HEK293 (cell line): Measurements from ENCODE around the gene AP1S1.

Source experiments
- HOXD13 ChIP-seq: sonication (generic); formaldehyde crosslinking; IDR thresholded peaks from 2 replicates; pipeline ENCODE4 v1.8.0; 2022; ENCODE audit warnings: missing genetic modification reagents, borderline replicate concordance
- MYNN ChIP-seq: fragments of 450-650 bp; formaldehyde crosslinking; IDR thresholded peaks from 2 replicates; pipeline ENCODE4 v1.5.1; 2016; ENCODE audit warnings: missing biosample characterization, missing genetic modification characterization, borderline replicate concordance
- ZNF2 ChIP-seq: fragments of 450-650 bp; formaldehyde crosslinking; IDR thresholded peaks from 2 replicates; pipeline ENCODE4 v1.5.1; 2016; ENCODE audit warnings: missing biosample characterization, missing genetic modification characterization
- ZNF202 ChIP-seq: fragments of 450-650 bp; formaldehyde crosslinking; IDR thresholded peaks from 2 replicates; pipeline ENCODE4 v1.5.1; 2016; ENCODE audit warnings: missing biosample characterization, missing genetic modification characterization, borderline replicate concordance
- ZNF214 ChIP-seq: fragments of 450-650 bp; formaldehyde crosslinking; IDR thresholded peaks from 2 replicates; pipeline ENCODE4 v1.5.1; 2017; ENCODE audit warnings: missing biosample characterization, mild to moderate bottlenecking, missing genetic modification characterization, borderline replicate concordance
- ZNF23 ChIP-seq: fragments of 450-650 bp; formaldehyde crosslinking; IDR thresholded peaks from 2 replicates; pipeline ENCODE4 v1.5.1; 2016; ENCODE audit warnings: missing biosample characterization, missing genetic modification characterization, borderline replicate concordance
- ZNF24 ChIP-seq: fragments of 450-650 bp; formaldehyde crosslinking; IDR thresholded peaks from 2 replicates; pipeline ENCODE4 v1.5.1; 2016; ENCODE audit warnings: missing biosample characterization, missing genetic modification characterization
- ZNF324 ChIP-seq: fragments of 450-650 bp; formaldehyde crosslinking; IDR thresholded peaks from 2 replicates; pipeline ENCODE4 v1.5.1; 2016; ENCODE audit warnings: missing biosample characterization, missing genetic modification characterization
- ZNF350 ChIP-seq: fragments of 450-650 bp; formaldehyde crosslinking; IDR thresholded peaks from 2 replicates; pipeline ENCODE4 v1.5.0; 2017; ENCODE audit warnings: missing biosample characterization, mild to moderate bottlenecking, missing genetic modification characterization
- ZNF391 ChIP-seq: fragments of 450-650 bp; formaldehyde crosslinking; IDR thresholded peaks from 2 replicates; pipeline ENCODE4 v1.5.1; 2016; ENCODE audit warnings: low read depth, missing biosample characterization, missing genetic modification characterization, borderline replicate concordance
- ZNF426 ChIP-seq: fragments of 450-650 bp; formaldehyde crosslinking; IDR thresholded peaks from 2 replicates; pipeline ENCODE4 v1.5.1; 2017; ENCODE audit warnings: missing biosample characterization, missing genetic modification characterization, mild to moderate bottlenecking, inconsistent platforms, moderate library complexity
- ZNF449 ChIP-seq: fragments of 450-650 bp; formaldehyde crosslinking; IDR thresholded peaks from 2 replicates; pipeline ENCODE4 v1.5.1; 2017; ENCODE audit warnings: missing biosample characterization, mild to moderate bottlenecking, missing genetic modification characterization, moderate library complexity
- ZNF513 ChIP-seq: fragments of 450-650 bp; IDR thresholded peaks from 2 replicates; pipeline ENCODE4 v1.5.1; 2018; ENCODE audit warnings: missing biosample characterization, missing genetic modification characterization
- ZNF600 ChIP-seq: fragments of 450-650 bp; formaldehyde crosslinking; IDR thresholded peaks from 2 replicates; pipeline ENCODE4 v1.5.1; 2016; ENCODE audit warnings: missing biosample characterization, missing genetic modification characterization
- ZNF623 ChIP-seq: fragments of 450-650 bp; formaldehyde crosslinking; IDR thresholded peaks from 2 replicates; pipeline ENCODE4 v1.5.1; 2016; ENCODE audit warnings: missing biosample characterization, missing genetic modification characterization
- ZNF626 ChIP-seq: fragments of 450-650 bp; sonication (Bioruptor Pico); formaldehyde crosslinking; IDR thresholded peaks from 2 replicates; pipeline ENCODE4 v1.5.1; 2018; ENCODE audit warnings: missing biosample characterization, missing genetic modification characterization, inconsistent platforms
- ZNF776 ChIP-seq: fragments of 450-650 bp; formaldehyde crosslinking; IDR thresholded peaks from 2 replicates; pipeline ENCODE4 v1.5.0; 2017; ENCODE audit warnings: missing biosample characterization, missing genetic modification characterization, borderline replicate concordance
- TF ChIP-seq, protein P1 (sequence below): IDR thresholded peaks from 2 replicates; pipeline ENCODE4 v1.6.1; 2011; ENCODE audit warnings: mild to moderate bottlenecking, low read depth, low read length, borderline replicate concordance
- TF ChIP-seq, protein P2 (sequence below): fragments of 450-650 bp; formaldehyde crosslinking; IDR thresholded peaks from 2 replicates; pipeline ENCODE4 v1.5.1; 2016; ENCODE audit warnings: missing biosample characterization, missing genetic modification characterization
- TF ChIP-seq, protein P3 (sequence below): fragments of 450-650 bp; formaldehyde crosslinking; IDR thresholded peaks from 2 replicates; pipeline ENCODE4 v1.5.1; 2016; ENCODE audit warnings: missing biosample characterization, missing genetic modification characterization
- TF ChIP-seq, protein P4 (sequence below): fragments of 450-650 bp; formaldehyde crosslinking; IDR thresholded peaks from 2 replicates; pipeline ENCODE4 v1.5.1; 2016; ENCODE audit warnings: missing biosample characterization, missing genetic modification characterization
- TF ChIP-seq, protein P5 (sequence below): fragments of 450-650 bp; formaldehyde crosslinking; IDR thresholded peaks from 2 replicates; pipeline ENCODE4 v1.5.1; 2017; ENCODE audit warnings: missing biosample characterization, missing genetic modification characterization
- TF ChIP-seq, protein P6 (sequence below): fragments of 450-650 bp; formaldehyde crosslinking; IDR thresholded peaks from 2 replicates; pipeline ENCODE4 v1.5.1; 2017; ENCODE audit warnings: missing biosample characterization, missing genetic modification characterization

AP1S1 gene

DNA sequence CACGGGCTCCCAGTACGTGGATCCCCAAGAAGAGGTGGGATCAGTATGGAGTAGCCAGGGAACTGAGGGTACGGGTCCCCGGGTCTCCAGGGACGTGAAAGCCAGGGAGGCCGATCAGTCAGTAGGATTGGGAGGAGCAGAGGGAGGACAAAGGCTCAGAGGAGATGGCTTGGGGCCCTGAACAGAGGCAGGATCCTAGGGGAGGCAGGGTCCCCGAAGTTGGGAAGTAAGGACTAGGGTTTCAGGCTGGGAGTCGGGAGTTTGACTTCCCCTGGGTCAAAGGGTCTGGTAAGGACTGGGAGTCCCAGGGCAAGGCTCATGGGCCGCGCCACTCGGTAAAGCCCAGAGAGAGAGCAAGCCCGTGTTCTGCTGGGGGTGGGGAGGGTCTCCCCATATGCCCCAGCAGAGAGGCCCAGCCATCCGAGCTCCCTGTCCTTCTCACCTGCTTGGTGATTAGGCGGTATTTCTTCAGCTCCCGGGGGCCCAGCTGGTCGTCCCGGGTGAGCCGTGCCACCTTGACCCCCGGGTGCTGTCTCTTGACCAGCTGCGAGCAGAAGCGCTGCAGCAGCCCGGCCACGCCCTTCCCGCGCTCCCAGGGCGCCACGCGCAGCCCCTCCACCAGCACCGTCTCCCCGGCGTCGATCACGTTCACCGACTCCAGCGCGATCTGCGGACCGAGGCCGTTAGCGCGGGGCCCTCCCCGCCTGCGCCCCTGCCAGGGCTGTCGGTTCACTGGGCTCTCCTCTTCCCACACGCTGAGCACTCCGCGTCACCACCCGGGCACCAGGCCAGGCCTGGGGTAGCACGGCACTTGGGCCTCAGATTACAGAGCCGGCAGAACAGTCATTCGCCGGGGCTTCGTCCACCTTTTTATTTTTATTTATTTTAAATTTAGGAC, 18.8 kb downstream of the AP1S1 start (continued):
- TF ChIP-seq ZNF600 (tag by site-specific recombination) (peak; percentile 94), ZNF324 (tag by site-specific recombination) (no peak), ZNF626 (no peak), ZNF776 (no peak), HOXD13 (no peak), ZNF513 (tag by site-specific recombination) (no peak), ZNF623 (tag by site-specific recombination) (0 out of 2 replicates have a peak, but pooled peaks have one; percentile 4), ZNF24 (no peak), ZNF202 (tag by site-specific recombination) (no peak), ZNF214 (tag by site-specific recombination) (no peak), ZNF2 (no peak; the same call in 1 of the 2 replicates), ZNF426 (no peak), ZNF449 (no peak), ZNF391 (tag by site-specific recombination) (0 out of 2 replicates have a peak, but pooled peaks have one; percentile 27), ZNF350 (no peak), MYNN (no peak), ZNF23 (tag by site-specific recombination) (no peak)
- TF ChIP-seq, protein P1, sequence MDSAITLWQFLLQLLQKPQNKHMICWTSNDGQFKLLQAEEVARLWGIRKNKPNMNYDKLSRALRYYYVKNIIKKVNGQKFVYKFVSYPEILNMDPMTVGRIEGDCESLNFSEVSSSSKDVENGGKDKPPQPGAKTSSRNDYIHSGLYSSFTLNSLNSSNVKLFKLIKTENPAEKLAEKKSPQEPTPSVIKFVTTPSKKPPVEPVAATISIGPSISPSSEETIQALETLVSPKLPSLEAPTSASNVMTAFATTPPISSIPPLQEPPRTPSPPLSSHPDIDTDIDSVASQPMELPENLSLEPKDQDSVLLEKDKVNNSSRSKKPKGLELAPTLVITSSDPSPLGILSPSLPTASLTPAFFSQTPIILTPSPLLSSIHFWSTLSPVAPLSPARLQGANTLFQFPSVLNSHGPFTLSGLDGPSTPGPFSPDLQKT = no peak
- TF ChIP-seq, protein P2, sequence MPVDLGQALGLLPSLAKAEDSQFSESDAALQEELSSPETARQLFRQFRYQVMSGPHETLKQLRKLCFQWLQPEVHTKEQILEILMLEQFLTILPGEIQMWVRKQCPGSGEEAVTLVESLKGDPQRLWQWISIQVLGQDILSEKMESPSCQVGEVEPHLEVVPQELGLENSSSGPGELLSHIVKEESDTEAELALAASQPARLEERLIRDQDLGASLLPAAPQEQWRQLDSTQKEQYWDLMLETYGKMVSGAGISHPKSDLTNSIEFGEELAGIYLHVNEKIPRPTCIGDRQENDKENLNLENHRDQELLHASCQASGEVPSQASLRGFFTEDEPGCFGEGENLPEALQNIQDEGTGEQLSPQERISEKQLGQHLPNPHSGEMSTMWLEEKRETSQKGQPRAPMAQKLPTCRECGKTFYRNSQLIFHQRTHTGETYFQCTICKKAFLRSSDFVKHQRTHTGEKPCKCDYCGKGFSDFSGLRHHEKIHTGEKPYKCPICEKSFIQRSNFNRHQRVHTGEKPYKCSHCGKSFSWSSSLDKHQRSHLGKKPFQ (tag by site-specific recombination) = no peak
- TF ChIP-seq, protein P3, sequence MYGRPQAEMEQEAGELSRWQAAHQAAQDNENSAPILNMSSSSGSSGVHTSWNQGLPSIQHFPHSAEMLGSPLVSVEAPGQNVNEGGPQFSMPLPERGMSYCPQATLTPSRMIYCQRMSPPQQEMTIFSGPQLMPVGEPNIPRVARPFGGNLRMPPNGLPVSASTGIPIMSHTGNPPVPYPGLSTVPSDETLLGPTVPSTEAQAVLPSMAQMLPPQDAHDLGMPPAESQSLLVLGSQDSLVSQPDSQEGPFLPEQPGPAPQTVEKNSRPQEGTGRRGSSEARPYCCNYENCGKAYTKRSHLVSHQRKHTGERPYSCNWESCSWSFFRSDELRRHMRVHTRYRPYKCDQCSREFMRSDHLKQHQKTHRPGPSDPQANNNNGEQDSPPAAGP = peak; percentile 50
- TF ChIP-seq, protein P4, sequence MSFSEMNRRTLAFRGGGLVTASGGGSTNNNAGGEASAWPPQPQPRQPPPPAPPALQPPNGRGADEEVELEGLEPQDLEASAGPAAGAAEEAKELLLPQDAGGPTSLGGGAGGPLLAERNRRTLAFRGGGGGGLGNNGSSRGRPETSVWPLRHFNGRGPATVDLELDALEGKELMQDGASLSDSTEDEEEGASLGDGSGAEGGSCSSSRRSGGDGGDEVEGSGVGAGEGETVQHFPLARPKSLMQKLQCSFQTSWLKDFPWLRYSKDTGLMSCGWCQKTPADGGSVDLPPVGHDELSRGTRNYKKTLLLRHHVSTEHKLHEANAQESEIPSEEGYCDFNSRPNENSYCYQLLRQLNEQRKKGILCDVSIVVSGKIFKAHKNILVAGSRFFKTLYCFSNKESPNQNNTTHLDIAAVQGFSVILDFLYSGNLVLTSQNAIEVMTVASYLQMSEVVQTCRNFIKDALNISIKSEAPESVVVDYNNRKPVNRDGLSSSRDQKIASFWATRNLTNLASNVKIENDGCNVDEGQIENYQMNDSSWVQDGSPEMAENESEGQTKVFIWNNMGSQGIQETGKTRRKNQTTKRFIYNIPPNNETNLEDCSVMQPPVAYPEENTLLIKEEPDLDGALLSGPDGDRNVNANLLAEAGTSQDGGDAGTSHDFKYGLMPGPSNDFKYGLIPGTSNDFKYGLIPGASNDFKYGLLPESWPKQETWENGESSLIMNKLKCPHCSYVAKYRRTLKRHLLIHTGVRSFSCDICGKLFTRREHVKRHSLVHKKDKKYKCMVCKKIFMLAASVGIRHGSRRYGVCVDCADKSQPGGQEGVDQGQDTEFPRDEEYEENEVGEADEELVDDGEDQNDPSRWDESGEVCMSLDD (tag by site-specific recombination) = peak; percentile 81
- TF ChIP-seq, protein P5, sequence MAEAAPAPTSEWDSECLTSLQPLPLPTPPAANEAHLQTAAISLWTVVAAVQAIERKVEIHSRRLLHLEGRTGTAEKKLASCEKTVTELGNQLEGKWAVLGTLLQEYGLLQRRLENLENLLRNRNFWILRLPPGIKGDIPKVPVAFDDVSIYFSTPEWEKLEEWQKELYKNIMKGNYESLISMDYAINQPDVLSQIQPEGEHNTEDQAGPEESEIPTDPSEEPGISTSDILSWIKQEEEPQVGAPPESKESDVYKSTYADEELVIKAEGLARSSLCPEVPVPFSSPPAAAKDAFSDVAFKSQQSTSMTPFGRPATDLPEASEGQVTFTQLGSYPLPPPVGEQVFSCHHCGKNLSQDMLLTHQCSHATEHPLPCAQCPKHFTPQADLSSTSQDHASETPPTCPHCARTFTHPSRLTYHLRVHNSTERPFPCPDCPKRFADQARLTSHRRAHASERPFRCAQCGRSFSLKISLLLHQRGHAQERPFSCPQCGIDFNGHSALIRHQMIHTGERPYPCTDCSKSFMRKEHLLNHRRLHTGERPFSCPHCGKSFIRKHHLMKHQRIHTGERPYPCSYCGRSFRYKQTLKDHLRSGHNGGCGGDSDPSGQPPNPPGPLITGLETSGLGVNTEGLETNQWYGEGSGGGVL (tag by site-specific recombination) = peak; percentile 29; the same call in 1 of the 2 replicates
- TF ChIP-seq, protein P6, sequence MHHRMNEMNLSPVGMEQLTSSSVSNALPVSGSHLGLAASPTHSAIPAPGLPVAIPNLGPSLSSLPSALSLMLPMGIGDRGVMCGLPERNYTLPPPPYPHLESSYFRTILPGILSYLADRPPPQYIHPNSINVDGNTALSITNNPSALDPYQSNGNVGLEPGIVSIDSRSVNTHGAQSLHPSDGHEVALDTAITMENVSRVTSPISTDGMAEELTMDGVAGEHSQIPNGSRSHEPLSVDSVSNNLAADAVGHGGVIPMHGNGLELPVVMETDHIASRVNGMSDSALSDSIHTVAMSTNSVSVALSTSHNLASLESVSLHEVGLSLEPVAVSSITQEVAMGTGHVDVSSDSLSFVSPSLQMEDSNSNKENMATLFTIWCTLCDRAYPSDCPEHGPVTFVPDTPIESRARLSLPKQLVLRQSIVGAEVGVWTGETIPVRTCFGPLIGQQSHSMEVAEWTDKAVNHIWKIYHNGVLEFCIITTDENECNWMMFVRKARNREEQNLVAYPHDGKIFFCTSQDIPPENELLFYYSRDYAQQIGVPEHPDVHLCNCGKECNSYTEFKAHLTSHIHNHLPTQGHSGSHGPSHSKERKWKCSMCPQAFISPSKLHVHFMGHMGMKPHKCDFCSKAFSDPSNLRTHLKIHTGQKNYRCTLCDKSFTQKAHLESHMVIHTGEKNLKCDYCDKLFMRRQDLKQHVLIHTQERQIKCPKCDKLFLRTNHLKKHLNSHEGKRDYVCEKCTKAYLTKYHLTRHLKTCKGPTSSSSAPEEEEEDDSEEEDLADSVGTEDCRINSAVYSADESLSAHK = no peak
